HG03097 (cell line): ENCODE results near the gene APOBEC2.

Experiments
- ATAC-seq: cut with Tn5 transposase; IDR thresholded peaks from one replicate; pipeline ENCODE4 v1.9.1; 2021; ENCODE audit not compliant: unreplicated experiment, low FRiP score

The APOBEC2 gene

GRCh38 chr6:41037107-41037900, 15.7 kb upstream of the APOBEC2 start:
- ATAC-seq, result no peak

DNA sequence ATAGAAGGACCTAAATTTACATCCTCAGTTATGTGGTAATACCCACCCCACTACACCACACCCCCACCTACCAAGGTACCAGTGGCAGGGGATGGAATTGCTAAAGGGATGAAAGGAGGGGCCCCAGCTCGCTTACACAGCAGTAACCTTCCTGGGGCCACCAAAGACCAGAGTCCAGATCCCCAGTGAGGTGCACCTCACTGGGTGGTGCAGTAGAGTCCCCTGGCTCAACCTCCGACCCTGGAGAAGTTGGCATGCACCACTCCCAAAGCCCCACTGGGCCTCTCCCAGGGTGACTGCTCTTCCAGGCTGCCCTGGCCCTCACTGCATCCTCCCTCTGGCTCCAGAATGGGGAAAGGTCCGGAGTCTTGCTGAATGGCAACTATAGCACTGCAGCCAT, 14.8 kb upstream of the APOBEC2 start:
- no peak for ATAC-seq

DNA sequence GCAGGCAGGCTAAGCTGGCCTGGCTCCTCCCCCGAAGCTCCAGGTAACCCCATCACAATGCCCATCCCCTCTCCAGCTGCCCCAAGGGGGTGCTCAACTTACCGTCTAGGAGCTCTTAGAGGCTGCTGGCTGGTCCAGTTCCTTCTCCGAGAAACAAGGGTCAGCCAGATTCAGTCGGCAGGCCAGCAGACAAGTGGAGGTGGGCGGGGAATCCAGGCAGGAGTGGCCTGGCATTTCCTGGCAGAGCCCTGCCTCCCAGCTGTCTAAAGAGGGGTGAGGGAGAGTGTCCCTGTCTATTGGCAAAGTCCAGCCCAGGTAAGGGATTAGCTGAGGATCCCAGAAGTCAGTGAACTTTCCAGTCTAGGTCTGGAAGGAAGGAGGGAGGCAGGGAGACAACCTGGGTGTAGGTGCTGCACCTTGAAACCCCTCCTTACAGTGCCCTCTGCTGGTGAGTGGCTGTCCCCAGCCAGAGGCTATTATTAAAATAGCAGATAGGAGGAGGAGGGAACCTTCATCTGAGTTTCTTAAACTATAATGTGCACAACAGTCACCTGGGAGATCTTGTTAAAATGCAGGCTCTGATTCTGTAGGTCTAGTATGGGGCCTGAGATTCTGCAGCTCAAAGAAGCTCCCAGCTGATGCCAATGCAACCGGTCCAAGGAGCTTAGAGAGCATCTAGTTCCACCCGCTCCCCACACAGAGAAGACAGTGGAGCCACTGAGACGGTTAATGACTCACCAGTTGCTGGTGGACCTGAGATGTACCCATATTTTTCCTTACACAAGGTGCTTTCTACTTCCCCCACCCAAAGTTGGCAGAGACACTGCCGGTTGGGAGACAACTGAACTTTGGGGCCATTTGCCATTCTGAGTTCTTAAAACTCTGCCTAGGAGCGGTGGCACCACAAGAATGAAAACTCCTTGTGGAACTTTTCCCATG, 13.7 kb upstream of the APOBEC2 start, which contains the start of gene UNC5CL:
TSS of gene UNC5CL (minus strand) at position 162 of the 939 bp plus-strand sequence. CDS start 4,147 bp downstream, outside the sequence.
- no peak for ATAC-seq

DNA sequence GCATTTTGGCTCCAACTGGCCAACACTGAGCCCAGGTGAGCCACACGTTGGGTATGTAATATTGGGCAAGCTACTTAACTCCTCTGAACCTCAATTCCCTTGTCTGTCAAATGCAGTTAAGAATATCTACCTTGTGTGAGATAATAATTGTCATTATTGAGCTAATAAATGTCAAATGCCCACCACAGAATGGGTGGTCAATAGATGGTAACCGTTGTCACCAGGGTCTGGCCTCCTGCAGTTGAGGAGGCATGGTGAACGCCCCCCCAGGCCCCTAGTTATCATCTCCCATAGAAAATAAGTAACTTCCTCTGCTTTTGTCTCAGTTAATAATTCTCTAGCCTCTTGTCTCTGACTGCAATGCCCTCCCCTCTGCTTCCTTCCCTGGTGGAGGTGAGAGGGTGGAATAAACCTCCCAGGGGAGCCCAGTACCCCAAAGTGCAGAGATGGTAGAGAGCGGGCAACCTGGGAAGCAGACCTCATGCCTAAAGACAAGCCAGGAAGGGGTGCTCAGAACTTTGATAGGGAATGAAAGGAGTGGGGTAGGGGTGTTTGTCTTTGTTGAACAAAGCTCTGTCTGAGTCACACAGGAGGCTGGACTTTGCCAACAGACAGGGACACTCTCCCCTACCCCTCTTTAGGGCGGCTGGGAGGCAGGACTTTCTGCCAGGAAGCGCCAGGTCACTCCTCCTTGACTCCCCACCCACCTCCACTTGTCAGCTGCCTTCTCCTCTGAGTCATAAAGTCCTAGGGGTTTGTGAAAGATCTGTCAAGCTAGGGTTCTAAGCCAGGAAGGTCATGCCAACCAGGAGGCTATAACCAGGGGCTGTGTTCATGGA, 12.7 kb upstream of the APOBEC2 start:
- ATAC-seq, result no peak

GRCh38 chr6:41040940-41041536, 12.0 kb upstream of the APOBEC2 start:
- ATAC-seq, result no peak

DNA sequence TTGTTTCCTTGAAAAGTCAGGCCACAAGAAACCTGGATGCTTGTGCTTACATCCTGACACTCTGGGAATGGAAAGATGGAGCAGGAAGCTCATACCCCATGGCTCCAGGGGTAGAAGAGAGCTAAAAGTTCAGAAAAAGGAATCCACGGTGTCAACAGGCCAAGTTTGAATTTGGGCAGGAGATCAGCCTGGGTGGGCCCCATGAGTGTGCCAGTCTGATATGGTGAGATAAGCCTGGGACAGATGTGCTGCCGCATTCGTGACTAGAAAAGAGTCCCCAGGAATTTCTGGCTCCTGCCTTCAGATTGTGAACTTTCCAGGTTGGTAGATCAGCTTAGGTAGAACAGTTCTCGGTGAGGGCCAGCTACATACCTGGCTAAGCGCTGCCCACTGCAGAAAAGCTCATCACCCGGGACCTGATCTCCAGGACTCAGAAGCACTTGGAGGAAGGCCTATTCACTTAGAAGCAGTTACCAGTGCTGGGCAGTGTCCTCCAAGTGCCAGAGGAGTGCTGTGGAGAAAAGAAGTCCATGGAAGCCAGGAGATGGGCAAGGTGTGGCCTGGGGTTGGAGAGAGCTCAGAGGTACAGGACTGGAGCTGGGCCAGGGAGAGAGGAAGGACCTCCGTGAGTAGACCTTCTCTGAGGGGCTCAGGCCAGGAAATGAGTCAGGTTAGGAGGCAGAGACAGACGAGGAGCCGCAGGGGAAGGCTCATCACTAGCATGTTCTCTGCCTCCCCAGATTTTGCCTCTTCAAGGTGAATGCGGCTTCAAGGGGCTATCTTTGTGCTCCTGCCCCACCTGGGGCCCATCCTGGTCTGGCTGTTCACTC, 10.6 kb upstream of the APOBEC2 start, which contains the start of gene TSPO2:
TSS of gene TSPO2 (plus strand) at position 242 of the 830 bp plus-strand sequence. CDS start at position 761, 519 bp downstream.
- no peak for ATAC-seq

DNA sequence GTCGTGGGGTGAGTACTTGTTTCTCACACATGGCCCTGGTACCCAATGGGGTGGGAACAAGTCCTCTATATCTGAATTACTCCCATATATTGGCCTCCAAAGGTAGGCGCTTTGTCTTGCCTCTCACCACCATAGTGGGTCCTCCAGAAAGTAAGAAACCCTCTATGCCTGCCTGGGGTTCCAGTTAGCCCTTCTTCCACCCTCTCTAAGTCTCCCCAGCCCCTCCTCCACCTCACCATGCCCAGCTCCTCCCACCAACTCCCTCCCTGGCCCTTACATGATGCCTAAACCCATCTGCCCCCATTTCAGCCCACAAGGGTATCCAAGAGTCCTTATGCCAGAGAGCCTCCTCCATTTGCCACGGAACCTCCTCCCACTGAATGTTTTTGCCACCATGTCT, 9.9 kb upstream of the APOBEC2 start:
- no peak for ATAC-seq

GRCh38 chr6:41045664-41046063, 7.3 kb upstream of the APOBEC2 start:
- ATAC-seq, result no peak

DNA sequence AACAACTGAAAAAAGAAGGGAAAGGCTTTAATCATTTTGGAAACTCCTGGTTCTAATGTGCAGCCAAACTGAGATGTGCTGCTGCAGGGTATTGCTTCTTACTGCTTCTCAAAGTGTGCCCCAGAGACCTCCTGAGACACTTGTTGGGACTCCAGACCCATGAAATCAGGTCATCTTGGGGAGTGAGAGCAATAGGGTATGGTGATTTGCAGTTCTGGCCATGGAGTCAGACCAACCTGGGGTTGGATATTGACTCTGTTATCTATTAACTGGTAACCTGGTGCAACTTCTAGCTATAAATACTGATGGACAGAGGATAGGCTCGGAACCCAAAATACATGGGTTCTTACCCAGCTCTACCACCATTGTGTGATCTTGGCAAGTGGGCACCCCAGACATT, 6.9 kb upstream of the APOBEC2 start:
- ATAC-seq, result no peak

DNA sequence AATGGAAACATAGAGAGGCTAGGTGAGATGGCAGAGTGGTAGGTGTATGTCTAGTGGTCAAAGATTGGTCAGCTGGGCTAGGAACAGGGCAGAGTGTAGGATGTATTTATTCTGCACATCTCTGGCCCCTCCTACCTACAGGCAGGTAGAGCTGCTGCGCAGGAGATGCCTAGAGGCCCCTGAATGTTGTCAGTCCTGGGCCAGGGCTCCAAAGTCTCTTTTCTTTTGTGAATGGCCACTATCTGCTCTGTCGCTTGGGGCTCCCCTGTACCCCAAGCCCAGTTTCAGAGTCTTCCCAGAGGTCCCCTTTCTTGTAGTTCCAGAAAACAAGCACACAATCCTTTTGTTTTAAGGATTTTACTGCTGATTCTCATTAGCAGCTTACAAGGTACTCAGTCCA, 5.7 kb upstream of the APOBEC2 start:
- no peak for ATAC-seq

DNA sequence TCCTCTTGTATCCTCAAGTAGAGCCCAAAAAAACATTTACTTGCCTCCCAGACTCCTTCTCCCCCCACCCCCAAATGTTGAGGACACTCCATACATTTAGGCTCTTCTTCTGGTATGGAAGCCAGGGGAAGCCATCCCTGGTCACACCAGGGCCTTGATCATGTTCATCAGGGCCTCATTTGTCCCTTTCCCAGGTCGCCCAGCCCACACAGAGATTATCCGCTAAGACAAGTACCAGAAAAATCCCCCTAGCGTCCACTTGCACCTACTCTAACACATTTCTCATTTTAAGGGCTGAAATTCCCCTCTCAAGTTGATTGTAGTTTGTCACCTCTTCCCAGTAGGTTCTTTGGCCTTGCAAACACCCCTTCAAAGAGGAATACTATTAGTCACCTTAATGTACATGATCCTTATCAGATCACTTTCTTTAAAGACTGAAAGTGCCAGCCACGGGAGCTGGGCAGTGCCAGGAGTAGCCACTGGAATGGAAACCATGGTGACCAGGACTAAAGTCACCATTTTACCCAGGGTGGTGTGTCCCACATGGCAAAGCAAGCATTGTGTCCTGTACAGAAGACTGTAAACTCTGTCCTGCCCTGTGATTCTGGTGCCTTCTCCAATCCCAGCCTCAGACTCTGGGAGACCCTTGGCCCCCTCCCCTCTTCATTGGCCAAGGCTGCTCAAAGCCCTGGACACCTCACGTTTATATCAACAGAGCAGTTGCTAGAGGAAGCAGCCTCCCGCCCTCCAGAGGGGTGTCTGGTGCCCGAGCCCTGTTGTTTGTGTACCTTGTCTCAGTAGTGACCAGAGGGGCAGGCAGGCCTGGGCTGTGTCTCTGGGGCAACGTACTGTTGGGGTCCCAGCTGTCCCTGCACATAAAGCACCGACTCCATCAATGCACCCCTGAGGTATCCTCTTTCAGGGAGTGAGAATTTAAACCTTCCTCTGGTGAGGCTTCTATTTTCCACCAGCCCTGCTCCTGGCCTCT, 5.0 kb upstream of the APOBEC2 start:
- no peak for ATAC-seq

GRCh38 chr6:41049521-41049920, 3.5 kb upstream of the APOBEC2 start:
- no peak for ATAC-seq

DNA sequence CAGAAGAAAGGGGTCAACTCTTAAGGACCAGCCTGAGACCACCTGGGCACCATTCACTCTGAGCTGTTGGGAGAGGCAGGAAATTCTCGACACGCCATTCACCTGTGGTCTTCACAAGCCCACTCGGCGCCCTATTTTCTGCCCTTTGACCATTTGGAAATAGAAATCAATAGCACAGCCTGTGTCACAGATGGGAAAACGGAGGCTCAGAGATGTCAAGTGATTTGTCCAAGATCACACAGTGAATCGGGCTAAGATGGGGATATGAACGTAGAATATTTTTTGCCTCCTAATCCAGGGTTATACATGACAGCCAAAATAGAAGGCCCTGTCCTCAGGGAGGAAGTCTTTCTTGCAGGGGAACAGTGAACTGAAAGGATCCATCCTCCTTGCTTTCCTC, 3.0 kb upstream of the APOBEC2 start:
- ATAC-seq, result no peak

DNA sequence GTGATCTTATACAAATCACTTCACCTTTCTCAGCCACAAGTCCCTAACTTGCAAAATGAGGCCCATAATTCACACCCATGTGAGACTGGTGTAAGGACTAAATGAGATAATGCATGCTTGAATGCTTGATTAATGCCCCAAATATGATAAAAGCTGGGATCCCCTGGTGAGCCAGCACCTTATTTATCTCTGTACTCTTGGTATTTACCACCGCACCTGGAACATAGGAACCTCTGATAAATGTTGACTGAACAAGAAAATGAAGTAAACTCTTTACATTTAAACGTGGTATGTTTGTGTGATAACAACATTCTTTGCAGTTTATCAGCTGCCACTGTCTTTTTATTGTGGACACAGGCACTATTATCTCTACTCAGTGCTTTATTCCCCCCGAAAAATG, 2.5 kb upstream of the APOBEC2 start:
- ATAC-seq, result no peak

GRCh38 chr6:41051873-41052272, 1.1 kb upstream of the APOBEC2 start:
- no peak for ATAC-seq

DNA sequence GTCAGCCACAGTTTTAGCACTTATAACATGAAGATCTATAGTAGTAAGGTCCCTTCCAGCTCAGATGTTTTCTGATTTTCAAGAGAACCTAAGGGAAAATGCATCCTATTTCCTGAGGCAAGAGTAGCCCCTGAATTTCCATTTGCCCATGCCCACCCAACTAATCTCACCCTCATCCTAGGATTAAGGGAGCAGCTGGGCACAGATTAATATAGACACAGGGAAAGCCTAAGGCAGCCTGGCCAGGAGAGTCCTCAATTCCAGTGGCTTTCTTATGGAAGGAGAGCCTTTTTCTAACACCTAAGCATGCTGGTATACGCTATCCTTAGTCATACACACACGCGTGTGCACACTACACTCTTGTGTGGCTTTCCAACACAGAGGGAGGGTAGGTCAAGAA, 1.5 kb downstream of the APOBEC2 start:
- no peak for ATAC-seq

DNA sequence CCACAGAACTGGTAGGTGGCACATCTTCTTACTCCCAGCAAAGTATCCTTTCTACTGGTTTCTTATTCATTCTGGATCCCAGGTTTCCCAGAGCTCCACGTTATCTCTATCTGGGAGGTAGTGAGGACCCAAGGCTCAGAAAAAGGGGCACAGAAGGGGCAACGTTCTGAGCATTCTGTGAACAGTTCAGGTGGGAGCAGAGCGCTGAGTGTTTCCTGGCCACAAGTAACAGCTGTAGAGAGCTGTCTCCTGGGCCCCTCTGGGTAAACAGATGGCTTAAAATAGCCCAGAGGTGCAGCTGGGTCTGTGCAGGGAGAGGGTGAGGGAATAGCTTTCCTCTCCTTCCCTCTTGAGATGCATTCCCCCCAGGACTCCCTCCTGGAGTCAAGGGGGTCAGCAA, 2.1 kb downstream of the APOBEC2 start:
- ATAC-seq, result no peak
